ENCODE measurements around the gene SGCD.

SGCD gene

GRCh38 chr5:156419661-156420060, 92.7 kb downstream of the SGCD start:
- no peak for DNase-seq (ENCODE audit: extremely low spot score)
- ChIA-PET POLR2A (no interaction called here), CTCF (no interaction called here)
- no peak for TF ChIP-seq FOXA1 (IDR thresholded peaks at IDR 0.05)
- no peak for TF ChIP-seq TARDBP (IDR thresholded peaks at IDR 0.05)
- TF ChIP-seq NFRKB (IDR thresholded peaks at IDR 0.05) = no peak
- TF ChIP-seq BHLHE40 (IDR thresholded peaks at IDR 0.05; ENCODE audit: borderline replicate concordance) = no peak
- no peak for TF ChIP-seq SUZ12 (IDR thresholded peaks at IDR 0.05)
- TF ChIP-seq ARNT (IDR thresholded peaks at IDR 0.05) = no peak
- TF ChIP-seq CTBP1 (IDR thresholded peaks at IDR 0.05; ENCODE audit: borderline replicate concordance) = no peak
- TF ChIP-seq FOXK2 (IDR thresholded peaks at IDR 0.05) = no peak
- no peak for TF ChIP-seq ELF4 (IDR thresholded peaks at IDR 0.05)
- TF ChIP-seq HDGF (IDR thresholded peaks at IDR 0.05; ENCODE audit: borderline replicate concordance) = no peak
- TF ChIP-seq, protein P1, sequence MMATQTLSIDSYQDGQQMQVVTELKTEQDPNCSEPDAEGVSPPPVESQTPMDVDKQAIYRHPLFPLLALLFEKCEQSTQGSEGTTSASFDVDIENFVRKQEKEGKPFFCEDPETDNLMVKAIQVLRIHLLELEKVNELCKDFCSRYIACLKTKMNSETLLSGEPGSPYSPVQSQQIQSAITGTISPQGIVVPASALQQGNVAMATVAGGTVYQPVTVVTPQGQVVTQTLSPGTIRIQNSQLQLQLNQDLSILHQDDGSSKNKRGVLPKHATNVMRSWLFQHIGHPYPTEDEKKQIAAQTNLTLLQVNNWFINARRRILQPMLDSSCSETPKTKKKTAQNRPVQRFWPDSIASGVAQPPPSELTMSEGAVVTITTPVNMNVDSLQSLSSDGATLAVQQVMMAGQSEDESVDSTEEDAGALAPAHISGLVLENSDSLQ (IDR thresholded peaks at IDR 0.05) = no peak
- TF ChIP-seq LEF1 (IDR thresholded peaks at IDR 0.05; ENCODE audit: borderline replicate concordance) = no peak
- no peak for TF ChIP-seq FOXM1 (IDR thresholded peaks at IDR 0.05; ENCODE audit: borderline replicate concordance)
- TF ChIP-seq SP1 (IDR thresholded peaks at IDR 0.05) = no peak
- TF ChIP-seq L3MBTL2 (conservative IDR thresholded peaks at IDR 0.05) = no peak
- TF ChIP-seq ZNF384 (IDR thresholded peaks at IDR 0.05) = no peak

GRCh38 chr5:156420665-156421064, 93.7 kb downstream of the SGCD start:
- TF ChIP-seq ARNT (IDR thresholded peaks at IDR 0.05) (no peak), FOXM1 (IDR thresholded peaks at IDR 0.05; ENCODE audit: borderline replicate concordance) (no peak), NFRKB (IDR thresholded peaks at IDR 0.05) (no peak)
- TF ChIP-seq, protein P1 (IDR thresholded peaks at IDR 0.05) = no peak
- ChIA-PET CTCF (no interaction called here), POLR2A (no interaction called here)
- no peak for DNase-seq (ENCODE audit: extremely low spot score)

DNA sequence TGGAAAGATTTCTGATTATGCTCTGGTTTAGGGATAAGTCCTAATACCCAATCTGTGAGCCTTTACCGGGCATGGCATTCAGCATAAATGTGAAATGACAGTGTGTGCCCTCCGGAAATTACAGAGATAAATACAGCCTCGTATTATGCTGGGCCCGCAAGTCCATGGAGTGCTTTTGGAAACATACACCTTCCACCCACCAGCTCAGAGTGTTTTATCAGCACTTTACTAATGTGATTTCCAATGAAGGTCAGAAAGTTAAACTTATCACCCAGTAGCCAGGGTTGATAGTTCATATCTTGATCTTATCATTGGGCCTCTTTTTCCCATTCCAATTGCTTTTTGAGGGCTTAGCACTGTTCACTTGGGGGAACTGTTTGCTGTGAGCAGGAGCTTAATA, 94.8 kb downstream of the SGCD start:
- no peak for DNase-seq (ENCODE audit: extremely low spot score)
- CTCF ChIA-PET = no interaction called here
- TF ChIP-seq SP1 (IDR thresholded peaks at IDR 0.05) = no peak
- TF ChIP-seq TARDBP (IDR thresholded peaks at IDR 0.05) = no peak
- TF ChIP-seq FOXM1 (IDR thresholded peaks at IDR 0.05; ENCODE audit: borderline replicate concordance) = no peak
- TF ChIP-seq CTBP1 (IDR thresholded peaks at IDR 0.05; ENCODE audit: borderline replicate concordance) = no peak
- TF ChIP-seq FOXK2 (IDR thresholded peaks at IDR 0.05) = no peak
- POLR2A ChIA-PET = no interaction called here

GRCh38 chr5:156423597-156423996, 96.6 kb downstream of the SGCD start:
- ChIA-PET POLR2A (no interaction called here), CTCF (no interaction called here)
- TF ChIP-seq, protein P1 (IDR thresholded peaks at IDR 0.05) = no peak
- TF ChIP-seq BHLHE40 (IDR thresholded peaks at IDR 0.05; ENCODE audit: borderline replicate concordance) = no peak
- TF ChIP-seq ZNF384 (IDR thresholded peaks at IDR 0.05) = no peak
- no peak for TF ChIP-seq ARNT (IDR thresholded peaks at IDR 0.05)
- TF ChIP-seq SUZ12 (IDR thresholded peaks at IDR 0.05) = no peak
- TF ChIP-seq SP1 (IDR thresholded peaks at IDR 0.05) = no peak
- TF ChIP-seq TARDBP (IDR thresholded peaks at IDR 0.05) = no peak
- TF ChIP-seq CTBP1 (IDR thresholded peaks at IDR 0.05; ENCODE audit: borderline replicate concordance) = no peak
- no peak for TF ChIP-seq NFRKB (IDR thresholded peaks at IDR 0.05)
- no peak for TF ChIP-seq HDGF (IDR thresholded peaks at IDR 0.05; ENCODE audit: borderline replicate concordance)
- TF ChIP-seq L3MBTL2 (conservative IDR thresholded peaks at IDR 0.05) = no peak
- no peak for TF ChIP-seq FOXK2 (IDR thresholded peaks at IDR 0.05)
- TF ChIP-seq FOXA1 (IDR thresholded peaks at IDR 0.05) = no peak
- no peak for TF ChIP-seq ELF4 (IDR thresholded peaks at IDR 0.05)
- no peak for TF ChIP-seq FOXM1 (IDR thresholded peaks at IDR 0.05; ENCODE audit: borderline replicate concordance)
- no peak for TF ChIP-seq LEF1 (IDR thresholded peaks at IDR 0.05; ENCODE audit: borderline replicate concordance)
- no peak for DNase-seq (ENCODE audit: extremely low spot score)

DNA sequence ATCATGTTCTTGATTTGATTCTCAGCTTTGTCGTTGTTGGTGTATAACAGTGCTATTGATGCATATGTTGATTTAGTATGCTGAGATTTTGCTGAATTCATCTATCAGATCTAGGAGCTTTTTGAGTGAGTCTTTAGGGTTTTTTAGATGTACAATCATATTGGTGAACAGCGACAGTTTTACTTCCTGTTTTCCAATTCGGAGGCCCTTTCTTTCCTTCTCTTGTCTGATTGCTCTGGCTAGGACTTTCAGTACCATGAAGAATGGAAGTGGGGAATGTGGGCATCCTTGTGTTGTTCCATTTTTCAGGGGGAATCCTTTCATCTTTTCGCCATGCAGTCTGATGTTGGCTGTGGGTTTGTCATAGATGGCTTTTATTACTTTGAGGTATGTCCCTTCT, 100.4 kb downstream of the SGCD start:
- CTCF ChIA-PET = no interaction called here
- POLR2A ChIA-PET = no interaction called here
- no peak for DNase-seq (ENCODE audit: extremely low spot score)
- TF ChIP-seq ZNF384 (IDR thresholded peaks at IDR 0.05) (no peak), L3MBTL2 (conservative IDR thresholded peaks at IDR 0.05) (no peak), SP1 (IDR thresholded peaks at IDR 0.05) (no peak), LEF1 (IDR thresholded peaks at IDR 0.05; ENCODE audit: borderline replicate concordance) (no peak), BHLHE40 (IDR thresholded peaks at IDR 0.05; ENCODE audit: borderline replicate concordance) (no peak), SUZ12 (IDR thresholded peaks at IDR 0.05) (no peak), CTBP1 (IDR thresholded peaks at IDR 0.05; ENCODE audit: borderline replicate concordance) (no peak), ELF4 (IDR thresholded peaks at IDR 0.05) (no peak), ARNT (IDR thresholded peaks at IDR 0.05) (no peak), FOXA1 (IDR thresholded peaks at IDR 0.05) (no peak), FOXM1 (IDR thresholded peaks at IDR 0.05; ENCODE audit: borderline replicate concordance) (no peak), HDGF (IDR thresholded peaks at IDR 0.05; ENCODE audit: borderline replicate concordance) (no peak)
- TF ChIP-seq, protein P1 (IDR thresholded peaks at IDR 0.05) = no peak

Data from HEK293T (cell line).